Epidermal melanocyte (primary cell): ENCODE measurements around the gene KCNAB3.
"Not testable (repeated sequence)": the region's sequence is repeated elsewhere in the genome, so short reads cannot be mapped to it uniquely, and the experiment has no call there.

Experiments used
- DNase-seq: peaks from one replicate; pipeline ENCODE4 v3.0.0; 2011; ENCODE audit warnings: low spot score; ENCODE audit not compliant: insufficient read length

The KCNAB3 gene

GRCh38 chr17:7929158-7930023 is at the start of gene KCNAB3:
KCNAB3 (minus strand) TSS chr17:7929856; CDS start chr17:7929435, 421 bp downstream.
- peak; percentile 64 for DNase-seq

GRCh38 chr17:7977805-7978204 is 48.1 kb upstream of the KCNAB3 start:
- DNase-seq, result no peak

- no peak for DNase-seq
These were observed 47.4 kb upstream of the KCNAB3 start for GRCh38 chr17:7977039-7977438.

GRCh38 chr17:7974638-7975131 is 45.0 kb upstream of the KCNAB3 start:
- DNase-seq, result no peak

- DNase-seq, result no peak
These were observed 42.6 kb upstream of the KCNAB3 start for GRCh38 chr17:7972131-7972785.

- DNase-seq, result no peak
These were observed 42.0 kb upstream of the KCNAB3 start for GRCh38 chr17:7971651-7972050.

- DNase-seq, result no peak
These were observed 39.8 kb upstream of the KCNAB3 start for GRCh38 chr17:7969433-7969832.

GRCh38 chr17:7967751-7968150 is 38.1 kb upstream of the KCNAB3 start:
- no peak for DNase-seq

- no peak for DNase-seq
These were observed 31.8 kb upstream of the KCNAB3 start for GRCh38 chr17:7961421-7961820.

GRCh38 chr17:7959503-7960253 is 30.0 kb upstream of the KCNAB3 start:
- no peak for DNase-seq

- no peak for DNase-seq
These were observed 26.7 kb upstream of the KCNAB3 start for GRCh38 chr17:7956228-7956965.

- no peak for DNase-seq
These were observed 26.0 kb upstream of the KCNAB3 start for GRCh38 chr17:7955414-7956227.

- not testable (repeated sequence) for DNase-seq
These were observed 23.6 kb upstream of the KCNAB3 start for GRCh38 chr17:7953266-7953665.

- no peak for DNase-seq
These were observed 21.6 kb upstream of the KCNAB3 start for GRCh38 chr17:7951143-7951792.

- DNase-seq, result no peak
These were observed 20.9 kb upstream of the KCNAB3 start for GRCh38 chr17:7950578-7950977.

GRCh38 chr17:7947651-7948050 is 18.0 kb upstream of the KCNAB3 start:
- DNase-seq, result no peak

- no peak for DNase-seq
These were observed 16.8 kb upstream of the KCNAB3 start for GRCh38 chr17:7946441-7946840.

GRCh38 chr17:7945651-7946050 is 16.0 kb upstream of the KCNAB3 start:
- no peak for DNase-seq

GRCh38 chr17:7944326-7944725 is 14.7 kb upstream of the KCNAB3 start:
- DNase-seq, result no peak

- no peak for DNase-seq
These were observed 13.6 kb upstream of the KCNAB3 start for GRCh38 chr17:7943291-7943690.
